A673 (cell line): ENCODE measurements around the gene CHCHD6. TPM values are rescaled to one million over a fixed set of nuclear protein-coding genes. Genes with fewer than 3 reads are reported as not detected.

ENCODE experiments used
- BruUV-seq: library from RNA; stranded (reverse); fragments of 400-500 nt; replicated peaks from 2 replicates; lab custom pipeline; 2021; lab: Mats Ljungman, UMichigan
- CTCF ChIA-PET: fragments of 300-600 bp; sonication (Branson Sonifier 250); formaldehyde crosslinking; loops from one replicate; lab custom pipeline; 2022; ENCODE audit warnings: antibody characterized with exemption; lab: Charles Lee
- POLR2A ChIA-PET: fragments of 300-600 bp; sonication (Branson Sonifier 250); formaldehyde crosslinking; loops from one replicate; lab custom pipeline; 2022; ENCODE audit warnings: antibody characterized with exemption; ENCODE audit not compliant: low non-redundant PET; lab: Charles Lee
- DNase-seq: peaks from one replicate; pipeline ENCODE4 v3.0.0-alpha.2; 2015; ENCODE audit warnings: low spot score
- H3K27ac ChIP-seq: fragments of 200-600 bp; sonication (generic); 2 replicates; pipeline ENCODE4 v1.5.1; 2016; ENCODE audit warnings: mixed run types, low read depth, mild to moderate bottlenecking, mixed read lengths, antibody characterized with exemption, low read length; ENCODE audit not compliant: poor library complexity, severe bottlenecking
- H3K27me3 ChIP-seq: fragments of 200-600 bp; sonication (generic); replicated peaks from 2 replicates; pipeline ENCODE4 v1.6.1; 2017; ENCODE audit warnings: mixed run types, low read depth, mild to moderate bottlenecking, mixed read lengths, antibody characterized with exemption, low read length; ENCODE audit not compliant: insufficient read depth, poor library complexity
- H3K36me3 ChIP-seq: fragments of 200-600 bp; sonication (generic); 2 replicates; pipeline ENCODE4 v1.6.1; 2016; ENCODE audit warnings: mixed run types, mild to moderate bottlenecking, mixed read lengths, antibody characterized with exemption, low read length; ENCODE audit not compliant: insufficient read depth, poor library complexity, severe bottlenecking
- H3K4me1 ChIP-seq: fragments of 200-600 bp; sonication (generic); 2 replicates; pipeline ENCODE4 v1.6.1; 2017; ENCODE audit warnings: mixed run types, mild to moderate bottlenecking, mixed read lengths, antibody characterized with exemption, low read length; ENCODE audit not compliant: insufficient read depth, poor library complexity, severe bottlenecking
- H3K4me3 ChIP-seq: fragments of 200-600 bp; sonication (generic); 2 replicates; pipeline ENCODE4 v1.5.1; 2016; ENCODE audit warnings: low read depth, mixed run types, mild to moderate bottlenecking, mixed read lengths, low read length; ENCODE audit not compliant: poor library complexity, severe bottlenecking
- H3K9me3 ChIP-seq: fragments of 200-600 bp; sonication (generic); 2 replicates; pipeline ENCODE4 v1.6.1; 2016; ENCODE audit warnings: mixed run types, low read depth, mild to moderate bottlenecking, mixed read lengths, antibody characterized with exemption, low read length; ENCODE audit not compliant: poor library complexity, severe bottlenecking
- CTCF ChIP-seq: fragments of 300-800, 200-600 bp; sonication (generic); conservative IDR thresholded peaks from 2 replicates; pipeline ENCODE4 v1.5.1; 2017; ENCODE audit warnings: low read depth, mild to moderate bottlenecking, antibody characterized with exemption, low read length, moderate library complexity, mixed read lengths
- EZH2 ChIP-seq: fragments of 200-600 bp; sonication (generic); IDR thresholded peaks from 2 replicates; pipeline ENCODE4 v1.6.1; 2017; ENCODE audit warnings: borderline replicate concordance, low read depth, mild to moderate bottlenecking, mixed read lengths, antibody characterized with exemption, low read length; ENCODE audit not compliant: poor library complexity, severe bottlenecking
- intact Hi-C: fragments of 100-400 bp; cut with micrococcal nuclease; formaldehyde crosslinking; loops from one replicate; pipeline ENCODE4 v1.10.0; 2022; ENCODE audit not compliant: unreplicated experiment
- total RNA-seq: library from RNA; stranded (reverse); gene quantifications from 2 replicates; pipeline ENCODE4 v1.2.3, GENCODE V29; 2021

Gene CHCHD6
- total RNA-seq, 1 experiment from 2014 or later, result 23.3 TPM

- no TSS peak for BruUV-seq
- Histone ChIP-seq H3K27me3 (no peaks in the 10 kb centered on the region), H3K4me1 (no peaks in the 10 kb centered on the region), H3K9me3 (no peaks in the 10 kb centered on the region), H3K4me3 (no peak overlapping the region), H3K36me3 (peaks cover 10% of the 10 kb centered on the region), H3K27ac (no peak overlapping the region)
- intact Hi-C loops, result no loop called here
- DNase-seq, result no peak
- ChIA-PET POLR2A (no interaction called here), CTCF (no interaction called here)
- TF ChIP-seq EZH2 (no peak), CTCF (no peak)
Observed at GRCh38 chr3:126728680-126729079, 24.6 kb downstream of the CHCHD6 start.

- BruUV-seq, result no TSS peak
Observed at GRCh38 chr3:126730376-126730775, 26.3 kb downstream of the CHCHD6 start.

GRCh38 chr3:126731044-126731443 is 27.0 kb downstream of the CHCHD6 start:
- ChIA-PET POLR2A (no interaction called here), CTCF (interaction anchor here (0.6 kb wide), 1 partner anchor 820 kb away, joined by 6 read pairs; no protein-coding TSS in a partner anchor)
- Histone ChIP-seq H3K36me3 (peaks cover 4% of the 10 kb centered on the region), H3K4me1 (no peaks in the 10 kb centered on the region), H3K27ac (no peak overlapping the region), H3K4me3 (no peak overlapping the region), H3K9me3 (no peaks in the 10 kb centered on the region), H3K27me3 (no peaks in the 10 kb centered on the region)
- DNase-seq, result no peak
- intact Hi-C loops, result no loop called here
- no TSS peak for BruUV-seq
- TF ChIP-seq EZH2 (no peak), CTCF (no peak)

More at GRCh38 chr3:126730376-126730775, 26.3 kb downstream of the CHCHD6 start:
- Histone ChIP-seq H3K36me3 (peaks cover 4% of the 10 kb centered on the region), H3K4me3 (no peak overlapping the region), H3K9me3 (no peaks in the 10 kb centered on the region), H3K27me3 (no peaks in the 10 kb centered on the region), H3K4me1 (no peaks in the 10 kb centered on the region), H3K27ac (no peak overlapping the region)
- ChIA-PET POLR2A (no interaction called here), CTCF (no interaction called here)
- TF ChIP-seq CTCF (no peak), EZH2 (no peak)
- DNase-seq, result no peak
- intact Hi-C loops, result no loop called here
